Right ventricle myocardium superior (tissue), 1 donor: ENCODE measurements around the gene SLC6A12. TPM values are rescaled to one million over a fixed set of nuclear protein-coding genes. Genes with fewer than 3 reads are reported as not detected.

Experiments used
- ATAC-seq: fragments of 200-7000 bp; cut with Tn5 transposase; one replicate; pipeline ENCODE4 v1.9.1; 2020; ENCODE audit warnings: mild to moderate bottlenecking; ENCODE audit not compliant: poor library complexity
- DNase-seq: peaks from one replicate; pipeline ENCODE4 v3.0.0-alpha.2; 2020
- intact Hi-C: fragments of 100-400 bp; cut with DNase I; formaldehyde crosslinking; loops from one replicate; pipeline ENCODE4 v1.11.2; 2022
- total RNA-seq: library from RNA; stranded (reverse); fragmentation: NEBNext Ultra II Directional; extraction: Animal tissue kit (Norgen Biotek cat#: 25700); gene quantifications from one replicate; pipeline ENCODE4 v1.2.1, GENCODE V29; 2021
- donor health status: DM: no; HTN: yes; CAD: no; lungs with severe emphysema.

Gene SLC6A12
- total RNA-seq, 1 donor from 2014 or later = 0.86 TPM

DNA sequence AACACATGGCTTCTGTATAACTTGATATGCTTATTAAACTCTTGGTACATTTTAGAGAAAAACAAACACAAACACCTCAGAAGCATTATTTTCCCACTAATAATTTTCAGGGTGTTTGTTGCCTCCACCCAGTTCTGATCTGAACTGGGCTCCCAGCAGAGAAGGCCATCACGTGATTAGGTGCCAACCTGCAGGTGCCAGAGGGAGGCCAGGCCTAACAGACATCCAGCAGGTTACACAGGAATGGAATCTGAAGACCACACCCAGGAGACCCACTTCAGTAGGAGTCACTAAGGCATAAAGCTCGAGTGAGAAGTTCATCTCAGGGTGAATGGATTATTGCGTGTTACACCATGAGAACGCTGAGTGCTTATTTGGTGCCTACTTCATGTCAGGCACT lies 8.9 kb downstream of the SLC6A12 start:
- DNase-seq (no peak), ATAC-seq (no peak)
- intact Hi-C loops = no loop called here

DNA sequence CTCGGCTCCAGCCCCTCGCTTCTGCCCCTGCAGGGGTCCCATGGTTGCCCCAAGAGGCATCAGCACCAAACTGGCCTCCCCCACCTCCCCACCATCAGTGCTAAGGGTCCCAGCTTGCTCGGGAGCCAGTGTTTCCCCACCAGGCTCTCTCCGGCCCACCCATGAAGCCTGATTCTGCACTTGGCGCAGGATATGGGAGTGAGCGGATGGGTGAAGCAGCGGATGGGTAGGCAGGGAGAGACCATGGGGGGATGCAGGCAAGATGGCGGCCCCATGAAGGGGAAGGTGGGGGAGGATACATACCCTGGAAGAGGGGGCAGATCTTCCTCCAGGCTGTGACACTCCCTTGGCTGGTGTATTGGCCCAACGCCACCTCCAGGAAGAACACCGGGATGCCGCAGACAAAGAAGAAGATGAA lies 9.7 kb downstream of the SLC6A12 start:
- no peak for DNase-seq
- intact Hi-C loops = no loop called here
- ATAC-seq = no peak

DNA sequence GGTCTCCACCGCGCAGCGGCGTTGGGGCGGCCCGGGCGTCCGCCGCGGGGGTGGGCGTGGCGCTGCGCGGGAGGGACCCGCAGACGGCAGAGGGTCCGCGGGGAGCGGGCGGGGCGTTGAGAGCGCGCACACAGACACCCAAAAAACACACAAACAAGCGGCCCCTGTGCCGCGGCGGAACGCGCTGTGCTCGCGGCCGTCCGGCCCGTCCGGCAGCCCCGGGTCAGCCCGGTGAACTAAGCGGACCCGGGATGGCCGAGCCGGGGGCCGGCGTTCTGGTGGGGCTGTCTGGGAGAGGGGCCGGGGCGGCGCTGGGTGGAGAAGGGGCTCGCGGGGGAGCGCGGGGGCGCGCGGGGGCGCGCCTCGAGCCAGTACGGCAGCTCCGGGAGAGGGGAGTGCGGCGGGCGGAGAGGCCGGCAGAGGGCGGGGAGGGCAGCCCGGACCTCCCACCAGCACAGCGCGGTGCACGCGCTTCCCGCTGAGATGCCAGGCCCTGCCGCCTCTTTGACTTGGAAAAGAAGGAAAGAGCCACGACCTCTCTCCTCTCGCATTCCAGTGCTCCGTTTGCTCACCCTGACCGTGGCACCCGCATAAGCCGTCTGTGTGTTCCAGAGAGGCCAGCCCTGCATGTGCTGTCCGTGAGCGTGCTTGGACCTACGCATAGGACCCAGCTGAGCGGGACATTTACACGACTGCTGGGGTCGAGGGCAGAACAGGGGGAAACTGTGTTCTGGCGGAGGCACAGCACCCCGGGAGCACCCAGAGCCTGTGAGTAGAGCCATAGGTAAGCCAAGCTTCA lies 10.3 kb downstream of the SLC6A12 start:
- ATAC-seq = peak; percentile 89

DNA sequence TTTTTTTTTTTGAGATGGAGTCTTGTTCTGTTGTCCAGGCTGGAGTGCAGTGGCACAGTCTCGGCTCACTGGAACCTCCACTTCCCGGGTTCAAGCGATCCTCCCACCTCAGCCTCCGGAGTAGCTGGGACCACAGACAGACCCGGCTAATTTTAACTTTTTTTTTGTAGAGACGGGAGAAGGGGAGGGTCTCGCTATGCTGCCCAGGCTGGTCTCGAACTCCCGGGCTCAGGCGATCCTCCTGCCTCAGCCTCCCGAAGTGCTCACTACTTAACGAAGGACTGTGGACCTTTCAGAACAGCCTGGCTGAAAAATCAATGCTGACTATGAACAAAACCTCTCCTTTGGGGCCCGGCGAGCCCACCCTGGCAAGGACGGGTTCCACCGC lies 10.9 kb downstream of the SLC6A12 start:
- DNase-seq (no peak), ATAC-seq (no peak)
- intact Hi-C loops = no loop called here

More for the DNA sequence above, 10.3 kb downstream of the SLC6A12 start:
- intact Hi-C loops = no loop called here
- peak; percentile 61 for DNase-seq

- ATAC-seq (no peak), DNase-seq (peak; percentile 30)
- intact Hi-C loops = no loop called here
These were observed 11.8 kb downstream of the SLC6A12 start for GRCh38 chr12:202081-202731.

GRCh38 chr12:201361-201760 lies 12.6 kb downstream of the SLC6A12 start:
- intact Hi-C loops = no loop called here
- DNase-seq (no peak), ATAC-seq (no peak)

GRCh38 chr12:198705-199104 lies 15.3 kb downstream of the SLC6A12 start:
- ATAC-seq = no peak
- intact Hi-C loops = no loop called here
- no peak for DNase-seq

DNA sequence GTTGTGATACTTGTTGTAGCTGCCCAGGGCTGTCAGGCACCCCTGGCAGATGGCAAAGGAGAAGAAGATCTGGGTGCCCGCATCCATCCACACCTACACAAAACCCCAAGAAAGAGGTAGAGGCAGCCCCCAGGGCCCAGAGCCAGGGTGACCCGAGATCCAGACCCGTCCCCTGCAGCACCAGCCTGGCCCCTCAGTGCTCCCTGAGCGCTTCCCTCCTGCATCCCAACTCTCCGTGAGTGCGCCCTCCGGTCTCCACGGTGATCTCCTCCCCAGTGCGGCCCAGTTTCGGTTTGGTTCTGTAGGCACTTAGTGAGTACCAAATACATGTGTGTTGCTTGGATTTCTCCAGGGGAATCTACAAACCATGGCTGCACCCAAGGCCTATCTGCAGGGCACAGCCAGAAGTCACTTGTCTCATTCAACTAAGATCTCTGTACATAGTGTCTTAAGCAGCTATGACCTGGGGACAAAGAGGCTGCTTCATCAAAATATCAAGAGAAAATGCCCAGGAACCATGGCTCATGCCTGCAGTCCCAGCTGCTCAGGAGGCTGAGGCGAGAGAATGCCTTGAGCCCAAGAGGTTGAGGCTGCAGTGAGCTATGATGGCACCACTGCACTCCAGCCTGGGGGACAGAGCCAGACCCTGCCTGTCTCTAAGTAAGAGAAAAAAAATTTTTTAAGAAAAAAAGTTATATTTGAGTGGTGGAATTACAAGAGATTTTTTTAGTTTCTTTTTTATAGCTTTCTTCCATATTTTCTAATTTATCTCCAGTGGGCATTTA lies 15.9 kb downstream of the SLC6A12 start:
- ATAC-seq (no peak), DNase-seq (no peak)
- intact Hi-C loops = no loop called here

- intact Hi-C loops = no loop called here
- DNase-seq (no peak), ATAC-seq (no peak)
These were observed 16.6 kb downstream of the SLC6A12 start for GRCh38 chr12:197347-197746.

DNA sequence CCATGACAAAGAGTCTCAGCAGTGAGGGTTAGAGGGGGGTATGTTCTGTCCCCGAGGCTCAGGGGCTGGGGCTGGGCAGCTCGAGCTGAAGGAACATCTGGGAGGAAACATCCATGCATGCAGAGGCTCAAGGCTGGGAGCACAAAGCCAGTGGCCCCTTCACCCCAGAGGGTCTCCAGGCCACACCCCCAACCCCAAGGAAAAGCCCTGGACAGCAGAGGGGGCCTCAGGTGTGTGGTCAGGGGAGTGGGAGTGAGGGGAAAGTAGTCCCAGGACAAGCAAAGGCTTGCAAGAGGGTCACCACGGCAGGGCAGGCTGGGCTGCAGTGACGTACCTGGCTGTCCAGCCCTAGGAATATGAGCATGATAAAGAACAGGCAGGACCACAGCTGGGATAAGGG lies 17.5 kb downstream of the SLC6A12 start:
- no peak for ATAC-seq
- no peak for DNase-seq
- intact Hi-C loops = no loop called here

DNA sequence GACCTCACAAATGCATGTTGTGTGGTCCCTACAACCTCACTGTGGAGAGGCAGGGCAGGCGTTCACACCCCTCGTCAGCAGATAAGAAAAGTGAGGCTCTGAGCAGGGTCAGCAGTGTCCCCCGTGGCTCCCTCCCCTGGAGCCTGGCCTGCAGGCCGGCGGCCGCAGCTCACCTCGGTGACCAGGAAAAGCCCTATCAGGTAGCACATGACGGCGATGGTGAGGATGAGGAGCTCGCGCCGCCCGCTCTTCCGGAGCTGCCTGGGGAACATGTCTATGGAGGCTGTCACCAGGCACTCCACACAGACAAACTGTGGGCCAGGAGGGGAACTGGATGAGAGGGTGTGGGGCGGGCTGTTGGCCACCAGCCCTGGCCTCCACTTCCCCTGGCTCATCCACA lies 18.0 kb downstream of the SLC6A12 start:
- ATAC-seq (no peak), DNase-seq (no peak)
- intact Hi-C loops = no loop called here

GRCh38 chr12:195156-195555 lies 18.8 kb downstream of the SLC6A12 start:
- DNase-seq (no peak), ATAC-seq (no peak)
- intact Hi-C loops = no loop called here

- ATAC-seq (no peak), DNase-seq (no peak)
- intact Hi-C loops = no loop called here
These were observed 19.7 kb downstream of the SLC6A12 start for GRCh38 chr12:194276-194675.

DNA sequence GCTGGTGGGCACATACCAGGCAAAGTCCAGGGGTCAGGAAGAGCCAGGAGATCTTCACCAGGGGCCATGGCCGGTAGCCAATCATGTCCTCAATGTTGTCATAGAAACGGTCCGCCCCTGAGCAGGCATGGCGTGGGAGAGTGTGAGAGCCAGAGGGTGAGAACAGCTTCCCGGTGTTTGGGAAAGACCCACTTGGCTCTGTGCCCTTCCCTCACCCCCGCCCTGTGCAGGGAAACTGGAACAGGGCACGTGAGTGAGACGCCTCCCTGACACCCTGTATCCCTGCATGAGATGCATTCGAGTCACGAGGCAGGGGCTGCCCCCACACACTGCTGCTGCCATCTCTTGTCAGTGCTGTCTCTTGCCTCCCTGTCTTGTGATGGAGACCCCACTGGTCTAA lies 20.7 kb downstream of the SLC6A12 start:
- DNase-seq = no peak
- intact Hi-C loops = no loop called here
- ATAC-seq = no peak

DNA sequence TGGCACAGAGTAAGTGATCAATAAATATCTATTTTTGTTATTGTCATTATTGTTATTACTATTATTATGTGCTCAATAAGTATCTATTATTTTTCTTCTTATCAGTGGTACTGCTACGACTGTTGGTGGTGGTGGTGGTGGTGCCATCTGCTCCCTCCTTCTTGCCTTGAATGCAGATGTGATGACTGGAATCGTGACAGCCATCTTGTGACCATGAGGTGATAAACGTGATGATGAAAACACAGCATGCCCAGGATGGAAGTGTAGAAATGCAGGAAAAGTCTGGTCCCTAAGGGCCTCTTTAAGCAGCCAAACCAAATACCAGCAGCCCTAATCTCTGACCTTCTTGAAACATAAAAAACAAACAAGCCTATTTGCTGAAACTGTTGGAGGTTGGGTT lies 22.4 kb downstream of the SLC6A12 start:
- DNase-seq (no peak), ATAC-seq (no peak)
- intact Hi-C loops = no loop called here

DNA sequence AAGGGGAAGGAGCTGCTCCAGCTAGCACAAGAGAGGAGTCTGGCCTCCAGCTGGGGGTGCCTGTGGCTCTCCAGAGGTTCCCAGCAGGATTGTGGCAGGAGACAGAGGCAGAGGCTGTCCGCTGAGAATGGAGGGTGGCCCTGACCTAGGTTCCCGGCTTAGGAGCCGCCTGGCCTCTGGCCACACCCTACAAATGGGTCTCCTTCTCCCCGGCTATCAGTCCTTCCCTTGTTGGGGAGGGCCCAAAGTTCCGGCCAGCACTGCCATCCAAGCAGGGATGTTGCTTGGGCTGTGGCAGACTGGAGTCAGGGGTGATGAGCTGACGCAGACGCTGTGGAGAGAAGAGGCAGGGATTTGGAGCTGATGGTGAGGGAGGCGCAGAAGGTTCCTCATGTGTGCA lies 23.1 kb downstream of the SLC6A12 start:
- intact Hi-C loops = no loop called here
- no peak for DNase-seq
- no peak for ATAC-seq

- no peak for ATAC-seq
- intact Hi-C loops = no loop called here
These were observed 24.4 kb downstream of the SLC6A12 start for GRCh38 chr12:189622-189962.

GRCh38 chr12:188910-189621 lies 24.9 kb downstream of the SLC6A12 start:
- ATAC-seq (peak; percentile 94), DNase-seq (peak; percentile 69)
- intact Hi-C loops = no loop called here

More at GRCh38 chr12:189622-189962, 24.4 kb downstream of the SLC6A12 start:
- no peak for DNase-seq
